WTC11 (cell line): ENCODE results near the gene SNX14. TPM values are rescaled to one million over a fixed set of nuclear protein-coding genes. Genes with fewer than 3 reads are reported as not detected.
"Not testable (repeated sequence)": the region's sequence is repeated elsewhere in the genome, so short reads cannot be mapped to it uniquely, and the experiment has no call there.

Experiments used
- ATAC-seq: fragments of 200-7000 bp; cut with Tn5 transposase; 2 replicates; pipeline ENCODE4 v1.10.0; 2021; ENCODE audit warnings: mild to moderate bottlenecking, moderate library complexity
- CTCF ChIA-PET: fragments of 300-600 bp; sonication (Branson Sonifier 250); formaldehyde crosslinking; loops from one replicate; lab custom pipeline; 2021; ENCODE audit warnings: antibody characterized with exemption; lab: Charles Lee
- POLR2A ChIA-PET: fragments of 350-600 bp; sonication (Branson Sonifier 250); formaldehyde crosslinking; loops from one replicate; lab custom pipeline; 2021; ENCODE audit warnings: antibody characterized with exemption; lab: Charles Lee
- DNase-seq: peaks from one replicate; pipeline ENCODE4 v3.0.0; 2021; ENCODE audit warnings: low spot score
- H3K27ac Mint-ChIP-seq: 2 replicates; pipeline ENCODE4 v1.8.0; 2021; ENCODE audit warnings: mixed read lengths
- H3K27me3 Mint-ChIP-seq: 2 replicates; pipeline ENCODE4 v1.8.0; 2021; ENCODE audit warnings: low read depth, mild to moderate bottlenecking, moderate library complexity, mixed read lengths
- H3K36me3 Mint-ChIP-seq: 2 replicates; pipeline ENCODE4 v1.8.0; 2021; ENCODE audit warnings: mixed read lengths
- H3K4me1 Mint-ChIP-seq: 2 replicates; pipeline ENCODE4 v1.8.0; 2022; ENCODE audit warnings: mixed read lengths
- H3K4me3 Mint-ChIP-seq: 2 replicates; pipeline ENCODE4 v1.8.0; 2021; ENCODE audit warnings: mild to moderate bottlenecking, moderate library complexity, mixed read lengths
- H3K9me3 Mint-ChIP-seq: 2 replicates; pipeline ENCODE4 v1.8.0; 2021; ENCODE audit warnings: mixed read lengths
- ATF1 ChIP-seq: sonication (generic); formaldehyde crosslinking; IDR thresholded peaks from 2 replicates; pipeline ENCODE4 v1.8.1; 2023; ENCODE audit warnings: mild to moderate bottlenecking, moderate library complexity, missing genetic modification reagents
- ATF6 ChIP-seq: sonication (generic); formaldehyde crosslinking; IDR thresholded peaks from 2 replicates; pipeline ENCODE4 v1.8.1; 2023; ENCODE audit warnings: mild to moderate bottlenecking, missing genetic modification reagents
- CDX4 ChIP-seq: fragments of 250-450 bp; sonication (Bioruptor Pico); IDR thresholded peaks from 2 replicates; pipeline ENCODE4 v1.9.0; 2021; ENCODE audit warnings: moderate library complexity, mild to moderate bottlenecking, inconsistent platforms, borderline replicate concordance
- CTCF ChIP-seq: fragments of 200-600 bp; IDR thresholded peaks from 2 replicates; pipeline ENCODE4 v1.8.0; 2022; ENCODE audit warnings: antibody characterized with exemption
- FOXJ3 ChIP-seq: sonication (generic); formaldehyde crosslinking; IDR thresholded peaks from 2 replicates; pipeline ENCODE4 v1.9.0; 2021; ENCODE audit warnings: missing genetic modification reagents, mild to moderate bottlenecking, borderline replicate concordance
- FOXK1 ChIP-seq: sonication (generic); formaldehyde crosslinking; IDR thresholded peaks from 2 replicates; pipeline ENCODE4 v1.8.0; 2022; ENCODE audit warnings: mild to moderate bottlenecking, moderate library complexity, missing genetic modification reagents
- FOXP4 ChIP-seq: sonication (generic); formaldehyde crosslinking; IDR thresholded peaks from 2 replicates; pipeline ENCODE4 v1.8.0; 2022; ENCODE audit warnings: mild to moderate bottlenecking, missing genetic modification reagents
- GTF2I ChIP-seq: fragments of 250-450 bp; sonication (Bioruptor Pico); conservative IDR thresholded peaks from 2 replicates; pipeline ENCODE4 v1.4.0; 2021; ENCODE audit warnings: mild to moderate bottlenecking
- KAT7 ChIP-seq: sonication (generic); formaldehyde crosslinking; IDR thresholded peaks from 2 replicates; pipeline ENCODE4 v1.8.1; 2023; ENCODE audit warnings: missing genetic modification reagents, mild to moderate bottlenecking, borderline replicate concordance
- NR1H2 ChIP-seq: sonication (generic); formaldehyde crosslinking; IDR thresholded peaks from 2 replicates; pipeline ENCODE4 v1.9.0; 2021; ENCODE audit warnings: mild to moderate bottlenecking, moderate library complexity, missing genetic modification reagents
- PRRX2 ChIP-seq: fragments of 250-450 bp; sonication (Bioruptor Pico); IDR thresholded peaks from 2 replicates; pipeline ENCODE4 v1.8.0; 2021; ENCODE audit warnings: mild to moderate bottlenecking
- SMAD3 ChIP-seq: sonication (generic); formaldehyde crosslinking; IDR thresholded peaks from 2 replicates; pipeline ENCODE4 v1.8.0; 2022; ENCODE audit warnings: missing genetic modification reagents, mild to moderate bottlenecking, borderline replicate concordance
- SOX15 ChIP-seq: fragments of 250-450 bp; sonication (Bioruptor Pico); IDR thresholded peaks from 2 replicates; pipeline ENCODE4 v1.9.0; 2021; ENCODE audit warnings: mild to moderate bottlenecking
- TP53 ChIP-seq: sonication (generic); formaldehyde crosslinking; IDR thresholded peaks from 2 replicates; pipeline ENCODE4 v1.8.1; 2023; ENCODE audit warnings: mild to moderate bottlenecking, missing genetic modification reagents
- ZNF263 ChIP-seq: sonication (generic); formaldehyde crosslinking; IDR thresholded peaks from 2 replicates; pipeline ENCODE4 v1.8.1; 2022; ENCODE audit warnings: low read depth, mild to moderate bottlenecking, moderate library complexity, missing genetic modification reagents
- ZNF281 ChIP-seq: sonication (generic); formaldehyde crosslinking; IDR thresholded peaks from 2 replicates; pipeline ENCODE4 v1.8.0; 2023; ENCODE audit warnings: mild to moderate bottlenecking, missing genetic modification reagents
- ZNF317 ChIP-seq: sonication (generic); formaldehyde crosslinking; IDR thresholded peaks from 2 replicates; pipeline ENCODE4 v1.8.1; 2023; ENCODE audit warnings: low read depth, mild to moderate bottlenecking, moderate library complexity, missing genetic modification reagents, borderline replicate concordance
- total RNA-seq: library from RNA; stranded (reverse); gene quantifications from 3 replicates; pipeline ENCODE4 v1.2.3, GENCODE V29; 2021

Gene SNX14
- total RNA-seq, 1 experiment from 2014 or later = 34.3 TPM

- Mint-ChIP-seq H3K27ac (no peak overlapping the region), H3K36me3 (peaks cover 5% of the 10 kb centered on the region), H3K9me3 (no peaks in the 10 kb centered on the region), H3K27me3 (no peaks in the 10 kb centered on the region), H3K4me3 (no peak overlapping the region), H3K4me1 (no peaks in the 10 kb centered on the region)
- ChIA-PET CTCF (interaction anchor here (0.6 to 2.0 kb wide), 9 partner anchors 10 to 385 kb away, joined by 3 to 8 read pairs (median 4); partner anchors contain the start of gene NT5E), POLR2A (no interaction called here)
- no peak for TF ChIP-seq KAT7 (CRISPR knock-in tag)
- TF ChIP-seq CTCF = peak; percentile 40
- no peak for ATAC-seq
- no peak for DNase-seq
Measured at GRCh38 chr6:85537055-85537494, 56.6 kb downstream of the SNX14 start.

- DNase-seq, H3K9me3 Mint-ChIP-seq, POLR2A ChIA-PET, ATAC-seq, H3K27me3 Mint-ChIP-seq, H3K27ac Mint-ChIP-seq, H3K4me3 Mint-ChIP-seq, H3K4me1 Mint-ChIP-seq: not testable (repeated sequence)
- H3K36me3 Mint-ChIP-seq = peaks cover 20% of the 10 kb centered on the region
- CTCF ChIA-PET = interaction anchor here (1.0 kb wide), 1 partner anchor 42 kb away, joined by 4 read pairs; no protein-coding TSS in a partner anchor
Measured at GRCh38 chr6:85524281-85524680, 69.4 kb downstream of the SNX14 start.

- Mint-ChIP-seq H3K4me1 (no peaks in the 10 kb centered on the region), H3K27me3 (no peaks in the 10 kb centered on the region), H3K4me3 (no peak overlapping the region), H3K36me3 (peaks cover 34% of the 10 kb centered on the region), H3K9me3 (no peaks in the 10 kb centered on the region), H3K27ac (no peak overlapping the region)
- DNase-seq (no peak), ATAC-seq (no peak)
- POLR2A ChIA-PET = no interaction called here
- CTCF ChIA-PET = no interaction called here
- TF ChIP-seq CDX4 (CRISPR knock-in tag) (no peak), ATF6 (CRISPR knock-in tag) (no peak), ZNF263 (CRISPR knock-in tag) (no peak), ZNF317 (CRISPR knock-in tag) (no peak), FOXK1 (no peak), SOX15 (no peak), SMAD3 (CRISPR knock-in tag) (no peak), PRRX2 (no peak)
Measured at GRCh38 chr6:85516168-85516567, 77.5 kb downstream of the SNX14 start.

- H3K27me3 Mint-ChIP-seq = no peaks in the 10 kb centered on the region
- H3K4me3 Mint-ChIP-seq = no peak overlapping the region
- TF ChIP-seq FOXK1 (no peak), ATF1 (CRISPR knock-in tag) (no peak), TP53 (CRISPR knock-in tag) (no peak), ZNF263 (CRISPR knock-in tag) (no peak), ZNF281 (CRISPR knock-in tag) (no peak), GTF2I (CRISPR knock-in tag) (no peak), FOXJ3 (CRISPR knock-in tag) (no peak), FOXP4 (CRISPR knock-in tag) (no peak), NR1H2 (CRISPR knock-in tag) (no peak)
- TF ChIP-seq, all 79 proteins: peak for 0
- Mint-ChIP-seq H3K4me1 (no peaks in the 10 kb centered on the region), H3K36me3 (peaks cover 15% of the 10 kb centered on the region), H3K27ac (no peak overlapping the region), H3K9me3 (no peaks in the 10 kb centered on the region)
- POLR2A ChIA-PET = no interaction called here
- no peak for DNase-seq
- no peak for ATAC-seq
- CTCF ChIA-PET = no interaction called here
Measured at GRCh38 chr6:85506441-85507093, 87.1 kb downstream of the SNX14 start.
